GM18519 (cell line): ENCODE measurements around the gene COPRS.
"Not testable (repeated sequence)": the region's sequence is repeated elsewhere in the genome, so short reads cannot be mapped to it uniquely, and the experiment has no call there.

Experiments used
- ATAC-seq: cut with Tn5 transposase; IDR thresholded peaks from one replicate; pipeline ENCODE4 v1.9.1; 2021; ENCODE audit warnings: mild to moderate bottlenecking, moderate library complexity; ENCODE audit not compliant: unreplicated experiment, low FRiP score

Gene COPRS

GRCh38 chr17:31853911-31854470 lies 5.1 kb downstream of the COPRS start:
- no peak for ATAC-seq

DNA sequence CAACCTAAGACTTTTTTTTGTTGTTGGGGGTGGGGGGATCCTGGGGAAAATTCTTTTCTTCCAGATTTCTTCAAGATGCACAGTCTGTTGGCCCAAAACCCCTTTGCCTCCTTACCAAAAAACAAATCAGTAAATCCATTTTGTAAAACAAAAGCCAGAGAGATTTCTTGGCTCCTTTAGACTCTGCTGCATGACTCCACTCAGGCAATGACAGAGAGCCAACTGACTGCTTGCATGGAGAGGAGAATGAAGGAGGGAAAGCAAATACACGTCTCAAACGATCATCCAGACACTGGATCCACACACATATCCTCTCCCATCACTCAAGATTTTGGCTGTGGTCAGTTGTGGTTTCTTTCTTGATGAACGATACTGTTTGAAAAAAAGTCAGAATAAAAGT lies 13.8 kb downstream of the COPRS start:
- no peak for ATAC-seq

GRCh38 chr17:31843070-31843745 lies 15.8 kb downstream of the COPRS start:
- no peak for ATAC-seq

GRCh38 chr17:31842195-31843069 lies 16.6 kb downstream of the COPRS start:
- no peak for ATAC-seq

- no peak for ATAC-seq
Measured at GRCh38 chr17:31841850-31842194, 17.2 kb downstream of the COPRS start.

- no peak for ATAC-seq
Measured at GRCh38 chr17:31838636-31839225, 20.3 kb downstream of the COPRS start.

GRCh38 chr17:31835984-31836383 lies 23.1 kb downstream of the COPRS start:
- ATAC-seq = no peak

- no peak for ATAC-seq
Measured at GRCh38 chr17:31834448-31834847, 24.6 kb downstream of the COPRS start.

DNA sequence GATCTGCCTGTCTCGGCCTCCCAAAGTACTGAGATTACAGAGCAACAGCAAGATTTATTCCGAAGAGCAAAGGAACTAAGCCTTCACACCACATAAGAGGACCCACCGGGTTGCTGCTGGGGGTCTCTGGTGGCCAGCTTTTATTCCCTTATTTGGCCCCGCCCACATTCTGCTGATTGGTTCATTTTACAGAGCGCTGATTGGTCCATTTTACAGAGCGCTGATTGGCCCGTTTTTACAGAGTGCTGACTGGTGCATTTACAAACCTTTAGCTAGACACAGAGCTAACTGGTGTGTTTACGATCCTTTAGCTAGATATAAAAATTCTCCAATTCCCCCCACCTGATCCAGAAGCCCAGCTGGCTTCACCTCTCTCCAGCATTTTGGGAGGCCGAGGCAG lies 26.3 kb downstream of the COPRS start:
- no peak for ATAC-seq

- ATAC-seq = no peak
Measured at GRCh38 chr17:31830971-31831858, 27.8 kb downstream of the COPRS start.

GRCh38 chr17:31829649-31830048 lies 29.4 kb downstream of the COPRS start:
- ATAC-seq = no peak

DNA sequence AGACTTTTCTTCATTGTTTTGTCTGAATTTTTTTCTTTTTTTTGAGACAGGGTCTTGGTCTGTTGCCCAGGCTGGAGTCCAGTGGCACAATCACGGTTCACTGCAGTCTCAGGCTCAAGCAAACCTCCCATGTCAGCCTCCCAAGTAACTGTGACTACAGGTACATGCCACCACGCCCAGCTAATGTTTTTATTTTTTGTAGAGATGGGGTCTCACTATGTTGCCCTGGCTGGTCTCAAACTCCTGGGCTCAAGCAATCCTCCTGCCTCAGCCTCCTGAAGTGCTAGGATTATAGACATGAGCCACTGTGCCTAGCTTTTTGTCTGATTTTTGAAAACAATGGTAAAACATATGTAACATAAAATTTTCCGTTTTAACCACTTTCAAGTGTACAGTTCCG lies 30.1 kb downstream of the COPRS start:
- ATAC-seq = not testable (repeated sequence)

- no peak for ATAC-seq
Measured at GRCh38 chr17:31825961-31826691, 32.9 kb downstream of the COPRS start.

GRCh38 chr17:31824766-31825360 lies 34.2 kb downstream of the COPRS start:
- no peak for ATAC-seq

GRCh38 chr17:31823014-31823413 lies 36.0 kb downstream of the COPRS start:
- ATAC-seq = no peak

GRCh38 chr17:31820691-31821435 lies 38.2 kb downstream of the COPRS start:
- ATAC-seq = no peak

DNA sequence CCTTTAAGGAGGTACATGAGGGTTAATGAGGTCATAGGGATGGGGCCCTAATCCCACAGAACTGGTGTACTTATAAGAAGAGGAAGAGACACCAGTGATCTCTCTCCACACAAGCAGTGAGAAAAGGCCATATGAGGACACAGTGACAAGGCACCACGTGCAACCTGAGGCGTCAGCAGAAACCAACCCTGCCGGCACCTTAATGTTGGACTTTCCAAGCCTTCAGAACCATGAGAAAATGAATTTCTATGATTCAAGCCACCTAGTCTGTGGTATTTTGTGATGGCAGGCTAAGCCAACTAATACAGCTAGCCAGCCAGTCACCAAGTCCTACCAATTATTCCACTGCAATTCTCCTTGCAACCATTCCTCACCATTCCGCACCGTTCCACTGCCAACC lies 39.5 kb downstream of the COPRS start:
- ATAC-seq = no peak

DNA sequence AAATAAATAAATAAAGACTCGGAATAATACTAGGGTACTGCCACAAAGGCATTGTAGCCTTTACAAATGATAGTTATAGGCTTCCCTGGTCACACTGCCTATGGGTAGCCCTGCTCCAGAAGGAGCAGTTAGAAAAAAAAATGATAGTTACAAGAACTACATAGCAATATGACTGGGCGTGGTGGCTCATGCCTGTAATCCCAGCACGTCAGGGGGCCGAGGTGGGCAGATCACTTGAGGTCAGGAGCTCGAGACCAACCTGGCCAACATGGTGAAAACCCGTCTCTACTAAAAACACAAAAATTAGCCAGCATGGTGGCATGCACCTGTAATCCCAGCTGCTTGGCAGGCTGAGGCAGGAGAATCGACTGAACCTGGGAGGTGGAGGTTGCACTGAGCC lies 40.2 kb downstream of the COPRS start:
- ATAC-seq = not testable (repeated sequence)
